Neutrophil (primary cell): Measurements from ENCODE around the gene TMEM135.

ENCODE experiments used
- H3K27ac ChIP-seq: fragments of 200-600 bp; sonication (generic); 2 replicates; pipeline ENCODE4 v1.5.1; 2016; ENCODE audit warnings: mild to moderate bottlenecking, moderate library complexity
- H3K27me3 ChIP-seq: fragments of 200-600 bp; sonication (generic); 2 replicates; pipeline ENCODE4 v1.6.0; 2016; ENCODE audit warnings: mild to moderate bottlenecking
- H3K36me3 ChIP-seq: fragments of 200-600 bp; sonication (generic); 2 replicates; pipeline ENCODE4 v1.5.1; 2017
- H3K4me1 ChIP-seq, 2 experiments: fragments of 200-600 bp in 1 of 2; sonication (generic) in 1 of 2; 1 replicate in 1 of 2; 2 replicates in 1 of 2; pipeline versions ENCODE4 v1.5.1 to v1.6.1; 2013 to 2016; ENCODE audit warnings: low read depth in 1 of 2, low read length in 1 of 2, mild to moderate bottlenecking in 1 of 2, moderate library complexity in 1 of 2; ENCODE audit not compliant: control insufficient read depth in 1 of 2, insufficient read depth in 1 of 2
- H3K4me3 ChIP-seq, 2 experiments: fragments of 200-600 bp in 1 of 2; sonication (generic) in 1 of 2; 1 replicate in 1 of 2; 2 replicates in 1 of 2; pipeline ENCODE4 v1.5.1; 2013 to 2016; ENCODE audit warnings: low read depth in 1 of 2, low read length in 1 of 2, mild to moderate bottlenecking in 1 of 2, moderate library complexity in 1 of 2
- H3K9me3 ChIP-seq: fragments of 200-600 bp; sonication (generic); 2 replicates; pipeline ENCODE4 v1.5.1; 2016
- TF ChIP-seq, protein P1 (sequence below): fragments of 200-600 bp; sonication (generic); IDR thresholded peaks from 2 replicates; pipeline ENCODE4 v1.5.1; 2016; ENCODE audit warnings: antibody characterized with exemption

Gene TMEM135

DNA sequence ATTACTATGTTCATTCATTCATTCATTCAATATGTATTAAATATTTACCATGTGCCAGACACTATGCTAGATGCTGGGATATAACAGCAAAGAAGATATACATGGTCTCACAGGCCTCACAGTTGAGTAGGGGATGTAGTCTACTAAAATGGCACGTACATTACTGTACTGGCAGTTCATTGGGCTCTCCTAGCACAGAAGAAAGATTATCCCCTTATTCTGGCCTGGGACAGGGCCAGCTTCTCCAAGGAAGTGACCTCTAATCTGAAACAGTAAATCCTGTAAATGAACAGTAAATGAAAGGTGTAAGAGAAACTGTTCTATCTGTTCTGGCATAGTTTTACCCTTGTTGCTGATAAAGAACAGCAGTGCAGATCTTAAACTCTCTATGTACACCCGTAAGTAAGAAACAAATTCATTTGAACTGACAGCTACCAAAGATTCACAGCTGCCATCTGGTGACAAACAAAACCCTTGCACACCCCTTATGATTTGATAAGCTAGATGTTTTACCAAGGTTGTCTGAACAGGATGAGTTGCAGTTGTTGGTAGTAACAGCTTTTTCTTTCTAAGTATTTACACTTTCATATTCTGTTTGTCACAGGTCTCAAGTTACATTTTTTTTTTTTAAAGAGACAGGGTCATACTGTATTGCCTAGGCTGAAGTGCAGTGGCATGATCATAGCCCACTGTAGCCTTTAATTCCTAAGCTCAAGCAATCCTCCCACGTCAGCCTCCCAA is 263.1 kb downstream of the TMEM135 start:
- H3K4me3 ChIP-seq: no peak overlapping the region
- H3K9me3 ChIP-seq: no peaks in the 10 kb centered on the region
- H3K27ac ChIP-seq: no peak overlapping the region
- TF ChIP-seq, protein P1, sequence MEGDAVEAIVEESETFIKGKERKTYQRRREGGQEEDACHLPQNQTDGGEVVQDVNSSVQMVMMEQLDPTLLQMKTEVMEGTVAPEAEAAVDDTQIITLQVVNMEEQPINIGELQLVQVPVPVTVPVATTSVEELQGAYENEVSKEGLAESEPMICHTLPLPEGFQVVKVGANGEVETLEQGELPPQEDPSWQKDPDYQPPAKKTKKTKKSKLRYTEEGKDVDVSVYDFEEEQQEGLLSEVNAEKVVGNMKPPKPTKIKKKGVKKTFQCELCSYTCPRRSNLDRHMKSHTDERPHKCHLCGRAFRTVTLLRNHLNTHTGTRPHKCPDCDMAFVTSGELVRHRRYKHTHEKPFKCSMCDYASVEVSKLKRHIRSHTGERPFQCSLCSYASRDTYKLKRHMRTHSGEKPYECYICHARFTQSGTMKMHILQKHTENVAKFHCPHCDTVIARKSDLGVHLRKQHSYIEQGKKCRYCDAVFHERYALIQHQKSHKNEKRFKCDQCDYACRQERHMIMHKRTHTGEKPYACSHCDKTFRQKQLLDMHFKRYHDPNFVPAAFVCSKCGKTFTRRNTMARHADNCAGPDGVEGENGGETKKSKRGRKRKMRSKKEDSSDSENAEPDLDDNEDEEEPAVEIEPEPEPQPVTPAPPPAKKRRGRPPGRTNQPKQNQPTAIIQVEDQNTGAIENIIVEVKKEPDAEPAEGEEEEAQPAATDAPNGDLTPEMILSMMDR: no peak
- no peaks in the 10 kb centered on the region for H3K27me3 ChIP-seq
- no peaks in the 10 kb centered on the region for H3K36me3 ChIP-seq
- no peaks in the 10 kb centered on the region for H3K4me1 ChIP-seq

DNA sequence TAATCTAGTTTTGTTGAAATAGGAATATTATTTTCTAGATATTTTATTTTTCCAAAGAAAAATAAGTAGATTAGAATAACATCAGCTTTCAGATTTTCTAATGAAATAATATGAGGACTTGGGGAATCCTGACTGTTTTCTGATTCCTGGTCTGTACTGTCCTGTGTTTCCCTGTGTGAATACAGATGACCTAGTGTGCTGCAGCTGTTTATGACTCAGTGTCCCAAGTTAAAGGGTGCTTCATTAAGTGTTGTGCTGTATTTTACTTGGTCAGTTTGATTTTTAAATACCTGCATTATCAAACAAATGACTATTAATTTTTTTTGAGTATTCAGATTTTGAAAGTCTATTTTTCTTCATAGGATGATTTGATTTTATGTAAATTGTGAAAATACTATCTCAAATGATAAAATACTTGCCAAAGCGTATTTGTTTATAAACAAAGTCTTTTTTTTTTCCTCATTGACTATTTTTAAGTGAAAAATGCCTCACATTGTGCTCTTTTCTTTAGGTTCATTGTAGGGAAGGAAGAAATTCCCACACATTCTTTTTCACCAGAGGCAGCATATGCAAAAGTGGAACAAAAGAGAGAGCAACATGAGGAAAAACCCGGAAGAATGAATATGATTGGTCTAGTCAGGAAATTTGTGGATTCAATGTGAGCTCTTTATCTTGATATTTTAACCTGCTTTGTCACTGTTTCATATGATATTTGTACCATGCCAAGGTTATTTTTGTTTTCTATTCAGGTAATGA is 264.2 kb downstream of the TMEM135 start:
- no peaks in the 10 kb centered on the region for H3K9me3 ChIP-seq
- TF ChIP-seq, protein P1: no peak
- H3K4me1 ChIP-seq: no peaks in the 10 kb centered on the region
- no peaks in the 10 kb centered on the region for H3K36me3 ChIP-seq
- no peak overlapping the region for H3K4me3 ChIP-seq
- no peak overlapping the region for H3K27ac ChIP-seq
- no peaks in the 10 kb centered on the region for H3K27me3 ChIP-seq

DNA sequence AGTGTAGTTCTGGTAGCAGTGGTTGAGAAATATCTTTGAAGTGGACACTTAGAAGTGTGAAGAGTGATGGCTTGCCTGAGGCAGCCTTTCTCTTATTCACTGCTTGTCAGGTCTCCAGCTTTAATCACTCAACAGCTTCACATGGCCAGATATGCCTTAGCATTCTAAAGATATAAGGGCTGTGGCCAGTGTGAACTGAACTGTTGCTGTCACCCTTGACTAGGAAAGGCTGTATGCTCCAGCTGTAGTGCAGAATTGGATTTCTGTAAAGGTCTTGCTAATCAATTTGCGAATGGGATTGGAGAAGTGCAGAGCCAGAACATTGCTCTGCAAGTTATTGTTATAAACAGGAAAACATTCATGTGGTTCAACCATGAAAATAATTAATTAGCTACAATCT is 266.7 kb downstream of the TMEM135 start:
- H3K36me3 ChIP-seq: no peaks in the 10 kb centered on the region
- no peak overlapping the region for H3K4me3 ChIP-seq
- TF ChIP-seq, protein P1: no peak
- no peaks in the 10 kb centered on the region for H3K9me3 ChIP-seq
- no peaks in the 10 kb centered on the region for H3K4me1 ChIP-seq
- H3K27ac ChIP-seq: no peak overlapping the region
- no peaks in the 10 kb centered on the region for H3K27me3 ChIP-seq

DNA sequence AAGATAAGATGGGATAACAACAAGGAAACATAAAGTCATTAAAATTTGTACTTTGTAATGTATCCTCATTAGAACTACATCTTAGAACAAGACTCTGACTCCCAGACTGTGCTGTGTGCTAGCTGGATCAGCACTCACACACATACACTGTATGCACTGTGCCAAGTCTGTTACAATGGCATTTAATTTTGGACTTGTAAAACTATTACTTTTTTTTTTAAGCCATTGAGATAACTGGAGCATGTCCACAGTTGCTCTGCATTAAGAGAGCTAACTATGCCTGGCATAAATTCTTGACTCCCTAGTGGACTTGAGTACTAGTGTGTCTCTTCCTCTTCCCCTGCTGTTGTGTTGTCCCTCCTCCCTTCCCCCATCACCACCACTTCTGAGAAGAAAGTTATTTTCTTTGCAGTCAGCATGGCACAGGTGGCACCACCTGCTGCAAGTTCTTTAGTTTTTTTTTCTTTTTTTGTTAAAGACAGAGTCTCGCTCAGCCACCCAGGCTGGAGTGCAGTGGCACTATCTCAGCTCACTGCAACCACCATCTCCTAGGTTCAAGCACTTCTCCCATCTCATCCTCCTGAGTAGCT is 268.6 kb downstream of the TMEM135 start:
- Histone ChIP-seq H3K27ac (no peak overlapping the region), H3K4me1 (no peaks in the 10 kb centered on the region), H3K4me3 (no peak overlapping the region), H3K9me3 (no peaks in the 10 kb centered on the region), H3K36me3 (no peaks in the 10 kb centered on the region), H3K27me3 (no peaks in the 10 kb centered on the region)
- TF ChIP-seq, protein P1: no peak

DNA sequence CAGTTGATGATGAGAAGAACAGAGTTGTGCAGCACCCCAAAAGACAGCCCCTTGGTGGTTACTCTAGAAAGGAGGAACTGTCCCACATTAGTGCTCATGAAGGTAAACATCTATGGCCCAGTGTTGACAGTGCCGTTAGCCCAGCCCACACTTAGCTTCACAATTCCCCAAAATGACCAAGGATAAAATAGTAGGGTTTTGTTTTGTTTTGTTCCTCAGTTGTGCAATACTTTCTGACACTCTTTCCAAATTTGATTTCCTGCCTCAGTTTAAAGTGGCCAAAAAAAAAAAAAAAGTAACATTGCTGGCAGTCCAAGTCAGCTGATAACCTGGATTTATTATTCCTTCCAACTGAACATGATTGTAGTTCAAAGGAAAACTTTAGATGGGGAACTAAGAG is 269.4 kb downstream of the TMEM135 start:
- H3K27ac ChIP-seq: no peak overlapping the region
- TF ChIP-seq, protein P1: no peak
- no peak overlapping the region for H3K4me3 ChIP-seq
- no peaks in the 10 kb centered on the region for H3K4me1 ChIP-seq
- no peaks in the 10 kb centered on the region for H3K9me3 ChIP-seq
- H3K27me3 ChIP-seq: no peaks in the 10 kb centered on the region
- H3K36me3 ChIP-seq: no peaks in the 10 kb centered on the region
